ENCODE data around the gene TGFBR2. TPM values are rescaled to one million over a fixed set of nuclear protein-coding genes. Genes with fewer than 3 reads are reported as not detected.

Gene TGFBR2
- total RNA-seq, 2 donors from 2014 or later, result 53.0 to 69.6 TPM

GRCh38 chr3:30702828-30703397 is 96.5 kb downstream of the TGFBR2 start:
- TF ChIP-seq POLR2AphosphoS5 (IDR thresholded peaks at IDR 0.05) (no peak), POLR2A (IDR thresholded peaks at IDR 0.05) (no peak)
- TF ChIP-seq, protein P1, sequence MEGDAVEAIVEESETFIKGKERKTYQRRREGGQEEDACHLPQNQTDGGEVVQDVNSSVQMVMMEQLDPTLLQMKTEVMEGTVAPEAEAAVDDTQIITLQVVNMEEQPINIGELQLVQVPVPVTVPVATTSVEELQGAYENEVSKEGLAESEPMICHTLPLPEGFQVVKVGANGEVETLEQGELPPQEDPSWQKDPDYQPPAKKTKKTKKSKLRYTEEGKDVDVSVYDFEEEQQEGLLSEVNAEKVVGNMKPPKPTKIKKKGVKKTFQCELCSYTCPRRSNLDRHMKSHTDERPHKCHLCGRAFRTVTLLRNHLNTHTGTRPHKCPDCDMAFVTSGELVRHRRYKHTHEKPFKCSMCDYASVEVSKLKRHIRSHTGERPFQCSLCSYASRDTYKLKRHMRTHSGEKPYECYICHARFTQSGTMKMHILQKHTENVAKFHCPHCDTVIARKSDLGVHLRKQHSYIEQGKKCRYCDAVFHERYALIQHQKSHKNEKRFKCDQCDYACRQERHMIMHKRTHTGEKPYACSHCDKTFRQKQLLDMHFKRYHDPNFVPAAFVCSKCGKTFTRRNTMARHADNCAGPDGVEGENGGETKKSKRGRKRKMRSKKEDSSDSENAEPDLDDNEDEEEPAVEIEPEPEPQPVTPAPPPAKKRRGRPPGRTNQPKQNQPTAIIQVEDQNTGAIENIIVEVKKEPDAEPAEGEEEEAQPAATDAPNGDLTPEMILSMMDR (IDR thresholded peaks at IDR 0.05), result no peak
- intact Hi-C loops (cut with DNase I), result no loop called here
- DNase-seq (ENCODE audit: low spot score), result no peak
- Histone ChIP-seq H3K9me3 (no peaks in the 10 kb centered on the region), H3K27me3 (replicated peaks; ENCODE audit: insufficient read depth) (no peaks in the 10 kb centered on the region), H3K27ac (no peak overlapping the region), H3K4me1 (replicated peaks) (no peaks in the 10 kb centered on the region), H3K36me3 (no peaks in the 10 kb centered on the region), H3K4me3 (no peak overlapping the region)
- 92% methylated on average over 2 of the region's 2 CpGs for WGBS

GRCh38 chr3:30704931-30705890 is 98.8 kb downstream of the TGFBR2 start:
- Histone ChIP-seq H3K27ac (no peak overlapping the region), H3K36me3 (no peaks in the 10 kb centered on the region), H3K4me3 (no peak overlapping the region), H3K4me1 (replicated peaks) (no peaks in the 10 kb centered on the region), H3K9me3 (no peaks in the 10 kb centered on the region), H3K27me3 (replicated peaks; ENCODE audit: insufficient read depth) (no peaks in the 10 kb centered on the region)
- WGBS, result 88% methylated on average over 9 of the region's 9 CpGs
- no peak for DNase-seq (ENCODE audit: low spot score)
- TF ChIP-seq, protein P1 (IDR thresholded peaks at IDR 0.05), result no peak
- TF ChIP-seq POLR2AphosphoS5 (IDR thresholded peaks at IDR 0.05) (no peak), POLR2A (IDR thresholded peaks at IDR 0.05) (no peak)
- intact Hi-C loops (cut with DNase I), result no loop called here

GRCh38 chr3:30707825-30708224 is 101.4 kb downstream of the TGFBR2 start:
- WGBS, result 91% methylated on average over 4 of the region's 4 CpGs
- H3K27ac ChIP-seq, result no peak overlapping the region
- DNase-seq (ENCODE audit: low spot score), result no peak
- intact Hi-C loops (cut with DNase I), result no loop called here
- no peaks in the 10 kb centered on the region for H3K36me3 ChIP-seq
- no peaks in the 10 kb centered on the region for H3K27me3 ChIP-seq (replicated peaks; ENCODE audit: insufficient read depth)
- H3K4me3 ChIP-seq, result no peak overlapping the region
- no peaks in the 10 kb centered on the region for H3K9me3 ChIP-seq
- no peaks in the 10 kb centered on the region for H3K4me1 ChIP-seq (replicated peaks)
- TF ChIP-seq POLR2A (IDR thresholded peaks at IDR 0.05) (no peak), POLR2AphosphoS5 (IDR thresholded peaks at IDR 0.05) (no peak)
- TF ChIP-seq, protein P1 (IDR thresholded peaks at IDR 0.05), result no peak

DNA sequence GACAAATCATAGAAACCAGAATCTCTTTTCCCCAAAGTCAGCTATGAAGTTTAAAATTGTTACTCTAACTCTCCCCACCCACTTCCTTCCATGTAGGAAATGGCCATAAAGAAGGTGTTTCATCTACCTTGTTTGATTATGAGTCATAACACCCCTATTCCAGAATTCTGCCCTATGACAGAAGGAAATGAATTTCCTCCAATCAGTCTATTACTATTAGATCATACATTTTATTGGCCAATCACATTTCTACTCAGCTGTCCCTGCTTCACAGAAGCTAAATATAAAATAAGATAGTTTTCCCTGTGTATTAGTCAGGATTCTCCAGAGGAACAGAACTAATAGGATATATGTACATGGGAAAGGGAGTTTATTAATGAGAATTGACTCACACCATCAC is 102.1 kb downstream of the TGFBR2 start:
- no peaks in the 10 kb centered on the region for H3K9me3 ChIP-seq
- intact Hi-C loops (cut with DNase I), result no loop called here
- no peaks in the 10 kb centered on the region for H3K36me3 ChIP-seq
- H3K4me1 ChIP-seq (replicated peaks), result no peaks in the 10 kb centered on the region
- TF ChIP-seq POLR2AphosphoS5 (IDR thresholded peaks at IDR 0.05) (no peak), POLR2A (IDR thresholded peaks at IDR 0.05) (no peak)
- TF ChIP-seq, protein P1 (IDR thresholded peaks at IDR 0.05), result no peak
- DNase-seq (ENCODE audit: low spot score), result no peak
- H3K27me3 ChIP-seq (replicated peaks; ENCODE audit: insufficient read depth), result no peaks in the 10 kb centered on the region
- no peak overlapping the region for H3K27ac ChIP-seq
- H3K4me3 ChIP-seq, result no peak overlapping the region

Measured in prostate gland (tissue), 2 donors.